Ramos (cell line): ENCODE results near the gene MYH9.
"Not testable (repeated sequence)": the region's sequence is repeated elsewhere in the genome, so short reads cannot be mapped to it uniquely, and the experiment has no call there.

ENCODE experiments used
- in situ Hi-C: fragments of 300-500 bp; cut with MboI; formaldehyde crosslinking; loops from one replicate; pipeline ENCODE4 v1.14.3; 2022; ENCODE audit warnings: low sequenced_read_pairs; ENCODE audit not compliant: unreplicated experiment

Gene MYH9

GRCh38 chr22:36415415-36416168 is 27.8 kb upstream of the MYH9 start:
- in situ Hi-C loops: no loop called here

DNA sequence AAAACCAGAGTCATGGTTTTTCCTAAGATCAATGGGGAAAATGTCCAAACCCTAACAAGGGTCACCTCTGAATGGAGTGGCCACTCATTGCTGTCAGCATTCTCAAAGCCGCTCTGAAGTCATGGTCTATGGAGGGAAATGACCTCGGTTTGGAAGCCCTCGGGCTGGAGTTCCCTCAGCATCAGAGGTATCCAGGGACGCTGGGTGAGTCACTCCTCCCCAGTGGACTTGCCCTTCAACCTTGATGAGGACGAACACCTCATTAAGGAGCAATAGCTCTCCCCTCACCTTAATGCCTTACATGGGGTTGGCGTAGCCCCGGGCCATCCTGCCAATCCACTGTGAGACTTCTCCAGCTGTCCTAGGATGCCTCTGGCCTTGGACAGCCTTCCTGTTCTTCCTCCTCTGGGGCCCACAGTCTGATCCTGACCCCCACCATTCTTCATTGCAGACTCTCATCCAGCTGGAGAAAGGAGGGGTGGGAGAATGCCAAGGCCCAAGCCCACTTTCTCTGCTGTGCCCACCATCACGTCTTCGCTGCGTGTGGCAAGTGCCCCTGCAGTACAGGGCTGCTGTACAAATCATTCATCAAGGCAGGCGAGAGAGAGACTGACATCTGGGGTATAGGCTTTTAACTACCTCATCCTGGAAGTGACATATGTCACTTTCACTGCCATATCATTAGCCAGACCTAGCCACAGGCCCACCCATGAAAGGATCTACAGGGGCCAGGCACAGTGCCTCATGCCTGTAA is 25.4 kb upstream of the MYH9 start:
- in situ Hi-C loops: no loop called here

- in situ Hi-C loops: no loop called here
Measured at GRCh38 chr22:36411589-36412258, 24.0 kb upstream of the MYH9 start.

- in situ Hi-C loops: no loop called here
Measured at GRCh38 chr22:36409911-36410756, 22.4 kb upstream of the MYH9 start.

GRCh38 chr22:36409554-36409910 is 21.8 kb upstream of the MYH9 start:
- in situ Hi-C loops: not testable (repeated sequence)

GRCh38 chr22:36409056-36409455 is 21.3 kb upstream of the MYH9 start:
- in situ Hi-C loops: no loop called here

- in situ Hi-C loops: no loop called here
Measured at GRCh38 chr22:36406721-36407120, 19.0 kb upstream of the MYH9 start.

- in situ Hi-C loops: no loop called here
Measured at GRCh38 chr22:36405671-36406538, 18.1 kb upstream of the MYH9 start.

- in situ Hi-C loops: no loop called here
Measured at GRCh38 chr22:36405221-36405661, 17.5 kb upstream of the MYH9 start.

DNA sequence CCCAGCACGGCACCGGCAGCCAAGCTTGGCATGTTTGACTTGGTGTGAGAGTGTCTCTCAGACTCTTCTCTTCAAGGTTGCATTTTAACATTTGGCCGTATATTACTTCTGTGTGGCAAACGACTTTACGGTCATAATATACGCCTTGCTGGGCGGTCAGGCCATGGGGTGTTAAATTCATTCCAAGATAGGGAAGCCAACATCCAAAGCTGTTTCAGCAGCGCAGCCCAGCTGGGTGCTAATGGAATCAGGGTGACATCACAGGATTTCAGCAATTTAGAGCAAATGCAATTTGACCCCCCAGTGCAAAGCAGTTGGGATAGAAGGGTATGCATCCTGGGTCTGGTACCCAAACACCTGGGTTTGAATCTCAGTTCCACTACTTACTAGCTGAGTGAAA is 16.7 kb upstream of the MYH9 start:
- in situ Hi-C loops: no loop called here

DNA sequence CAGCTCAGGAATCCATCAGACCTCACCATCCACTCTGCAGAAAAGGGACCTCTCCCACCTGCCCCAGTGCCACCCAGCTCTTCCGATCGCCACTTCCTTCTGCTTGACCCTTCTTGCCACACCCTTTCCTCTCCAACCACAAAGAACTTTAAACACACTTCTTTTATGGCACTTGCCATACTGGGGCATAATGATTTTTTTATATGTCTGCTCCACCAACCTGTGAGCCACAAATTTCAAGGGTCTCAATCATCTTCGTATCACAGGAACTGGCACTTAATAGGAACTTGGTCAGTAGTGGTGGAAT is 11.7 kb upstream of the MYH9 start:
- in situ Hi-C loops: loop anchor here (25.0 kb wide), 1 partner anchor 1088 kb away; the partner anchor contains the start of gene MFNG

DNA sequence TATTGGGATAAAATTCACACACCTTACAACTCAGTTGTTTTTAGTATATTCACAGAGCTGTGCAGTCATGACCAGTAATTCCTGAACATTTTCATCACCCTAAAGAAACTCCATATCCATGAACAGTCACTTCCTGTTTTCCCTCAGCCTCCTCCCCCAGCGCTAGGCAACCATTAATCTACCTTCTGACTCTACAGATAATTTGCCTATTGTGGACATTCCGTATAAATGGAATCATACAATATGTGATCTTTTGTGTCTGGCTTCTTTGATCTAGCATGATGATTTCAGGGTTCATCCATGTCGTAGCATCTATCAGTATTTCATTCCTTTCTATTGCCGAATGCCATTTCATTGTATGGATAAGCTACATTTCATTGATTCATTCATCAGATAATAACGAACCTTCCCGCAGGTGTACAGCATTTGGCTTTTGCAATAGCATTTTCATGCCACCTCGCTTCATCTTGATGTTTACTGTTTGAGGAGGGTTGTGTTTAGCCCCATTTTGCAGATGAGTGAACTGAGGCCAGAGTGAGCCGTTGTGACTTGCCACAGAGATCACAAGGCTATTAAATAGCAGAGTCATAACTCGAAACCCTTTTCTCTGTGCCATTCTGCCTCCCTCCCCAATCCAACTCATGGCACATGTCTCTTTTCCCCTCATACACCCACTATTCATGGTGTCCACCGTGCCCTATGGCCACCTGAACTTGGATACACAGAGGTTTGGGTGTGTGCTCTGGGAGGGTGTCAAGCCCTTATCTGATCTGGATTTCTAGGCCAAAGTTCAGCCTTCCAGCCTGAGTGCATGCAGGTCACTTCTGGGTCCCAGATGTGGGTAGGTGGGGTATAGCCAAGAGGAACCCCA is 11.1 kb upstream of the MYH9 start:
- in situ Hi-C loops: loop anchor here (25.0 kb wide), 1 partner anchor 1088 kb away; the partner anchor contains the start of gene MFNG

DNA sequence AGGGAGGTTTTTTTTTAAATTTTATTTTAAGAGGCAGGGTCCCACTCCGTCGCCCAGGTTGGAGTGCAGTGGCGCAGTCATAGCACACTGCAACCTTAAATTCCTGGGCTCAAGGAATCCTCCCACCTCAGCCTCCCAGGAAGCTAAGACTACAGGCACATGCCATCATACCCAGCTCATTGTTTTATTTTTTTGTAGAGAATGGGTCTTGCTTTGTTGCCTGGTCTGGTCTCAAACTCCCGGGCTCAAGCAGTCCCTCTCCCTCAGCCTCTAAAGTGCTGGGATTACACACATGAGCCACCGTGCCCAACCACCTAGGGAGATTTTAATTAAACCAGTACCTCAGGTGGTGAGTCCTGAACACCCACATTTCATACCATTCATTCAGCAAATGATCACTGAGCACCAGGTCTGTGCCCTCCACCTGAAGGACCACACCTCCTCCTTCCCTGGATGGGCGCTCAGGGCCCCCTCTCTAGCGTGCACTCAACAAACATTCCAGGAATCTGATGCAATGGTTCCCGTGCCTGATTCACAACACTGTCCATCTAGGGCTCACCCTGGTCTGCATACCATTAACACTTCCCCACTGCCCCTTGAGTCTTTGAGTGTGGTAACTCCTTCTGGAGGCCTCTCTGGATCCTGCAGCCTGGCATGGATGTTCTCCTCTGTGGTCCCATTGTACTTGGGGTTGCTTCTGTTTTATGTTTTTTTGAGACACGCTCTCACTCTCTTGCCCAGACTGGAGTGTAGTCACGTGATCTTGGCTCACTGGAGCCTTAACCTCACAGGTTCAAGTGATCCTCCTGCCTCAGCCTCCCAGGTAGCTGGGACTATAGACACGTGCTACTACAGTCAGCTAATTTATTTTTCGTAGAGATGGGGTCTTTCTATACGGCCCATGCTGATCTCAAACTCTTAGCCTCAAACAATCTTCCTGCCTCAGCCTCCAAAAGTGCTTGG is 9.6 kb upstream of the MYH9 start:
- in situ Hi-C loops: loop anchor here (25.0 kb wide), 1 partner anchor 1090 kb away; the partner anchor contains the start of gene MFNG

DNA sequence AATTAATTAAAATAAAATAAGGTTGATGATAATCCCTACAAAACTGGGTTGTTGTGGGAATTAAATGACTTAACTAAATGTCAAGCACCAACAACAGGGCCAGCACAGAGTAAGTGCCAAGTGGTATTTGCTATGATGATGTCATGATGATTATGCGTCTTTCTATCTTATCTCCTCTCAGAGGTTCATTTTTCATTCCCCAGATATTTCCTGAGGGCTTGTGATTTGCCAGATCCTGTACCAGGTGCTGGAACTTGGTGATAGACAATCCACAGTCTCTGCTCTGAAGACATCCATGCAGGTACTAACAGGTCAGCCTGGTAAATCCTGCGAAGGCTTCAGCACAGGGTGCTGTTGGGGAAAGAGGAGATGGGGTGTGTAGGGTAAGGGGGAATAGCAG is 8.1 kb upstream of the MYH9 start:
- in situ Hi-C loops: loop anchor here (25.0 kb wide), 1 partner anchor 1091 kb away; the partner anchor contains the start of gene MFNG

DNA sequence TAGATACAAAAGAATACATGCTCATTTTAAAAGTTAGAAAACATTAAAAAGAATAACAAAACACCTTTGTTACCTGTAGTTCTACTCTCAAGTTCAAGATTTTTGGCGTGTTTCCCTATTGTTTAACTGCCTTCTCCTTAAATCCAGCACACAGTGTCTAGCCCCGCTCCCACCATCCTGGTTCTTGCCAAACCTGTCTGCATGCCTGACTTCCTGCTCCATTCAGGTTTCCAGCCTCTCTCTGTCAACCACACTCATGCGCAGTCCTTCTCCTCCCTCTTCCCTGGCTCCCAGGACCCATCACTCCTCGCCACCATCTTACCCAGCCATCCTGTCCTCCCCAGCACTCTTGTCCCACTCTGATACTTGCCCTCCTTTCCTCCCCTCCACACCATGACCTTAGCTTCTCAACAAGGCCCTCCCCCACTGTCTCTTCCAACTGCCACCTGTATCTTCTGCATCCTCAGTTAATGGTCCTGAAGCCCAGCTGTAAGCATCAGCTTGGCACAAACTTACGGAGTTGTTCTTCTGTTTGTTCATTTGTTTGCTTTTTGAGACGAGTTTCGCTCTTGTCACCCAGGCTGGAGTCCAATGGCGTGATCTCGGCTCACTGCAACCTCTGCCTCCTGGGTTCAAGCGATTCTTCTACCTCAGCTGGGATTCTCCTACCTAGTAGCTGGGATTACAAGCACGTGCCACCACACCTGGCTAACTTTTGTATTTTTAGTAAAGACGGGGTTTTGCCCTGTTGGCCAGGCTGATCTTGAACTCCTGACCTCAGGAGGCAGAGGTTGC is 7.5 kb upstream of the MYH9 start:
- in situ Hi-C loops: loop anchor here (25.0 kb wide), 1 partner anchor 1092 kb away; the partner anchor contains the start of gene MFNG

- in situ Hi-C loops: loop anchor here (25.0 kb wide), 1 partner anchor 1096 kb away; the partner anchor contains the start of gene MFNG
Measured at GRCh38 chr22:36391638-36392037, 3.9 kb upstream of the MYH9 start.
